HL-60 (cell line): ENCODE results near the gene PIWIL1.

Source experiments
- DNase-seq, 2 experiments: peaks; one replicate each; pipeline ENCODE4 v3.0.0-alpha.2; 2010 to 2020; ENCODE audit warnings: low read depth in 1 of 2, low spot score in 1 of 2
- H3K27ac ChIP-seq: fragments of 250-450 bp; sonication (Bioruptor Pico); replicated peaks from 2 replicates; pipeline ENCODE4 v1.5.1; 2020; ENCODE audit warnings: mild to moderate bottlenecking, moderate library complexity
- H3K27me3 ChIP-seq: fragments of 250-450 bp; sonication (Bioruptor Pico); 2 replicates; pipeline ENCODE4 v1.5.1; 2021; ENCODE audit warnings: mild to moderate bottlenecking, moderate library complexity; ENCODE audit not compliant: insufficient read depth, poor library complexity, severe bottlenecking
- H3K4me3 ChIP-seq: replicated peaks from 2 replicates; pipeline ENCODE4 v1.5.1; 2011; ENCODE audit warnings: mild to moderate bottlenecking, control low read depth, low read length; ENCODE audit not compliant: insufficient read depth
- CTCF ChIP-seq: IDR thresholded peaks from one replicate; pipeline ENCODE4 v1.5.1; 2011; ENCODE audit warnings: low read length, control low read depth, inconsistent platforms; ENCODE audit not compliant: insufficient read depth
- GABPA ChIP-seq: IDR thresholded peaks from 2 replicates; pipeline ENCODE4 v1.6.1; 2012; ENCODE audit warnings: low read depth
- POLR2AphosphoS5 ChIP-seq: IDR thresholded peaks from 2 replicates; pipeline ENCODE4 v1.6.1; 2012; ENCODE audit warnings: low read depth
- REST ChIP-seq: IDR thresholded peaks from 2 replicates; pipeline ENCODE4 v1.6.1; 2012; ENCODE audit warnings: low read depth; ENCODE audit not compliant: insufficient replicate concordance
- SPI1 ChIP-seq: IDR thresholded peaks from 2 replicates; pipeline ENCODE4 v1.6.1; 2012; ENCODE audit warnings: low read depth, mild to moderate bottlenecking, borderline replicate concordance

PIWIL1 gene

GRCh38 chr12:130338794-130339601 is 1.3 kb downstream of the PIWIL1 start:
- no peak for DNase-seq
- Histone ChIP-seq H3K4me3 (no peak overlapping the region), H3K27me3 (peaks cover 5% of the 10 kb centered on the region), H3K27ac (no peak overlapping the region)
- TF ChIP-seq REST = no peak
- no peak for TF ChIP-seq SPI1
- TF ChIP-seq POLR2AphosphoS5 = no peak
- TF ChIP-seq GABPA = no peak
- TF ChIP-seq CTCF = no peak

- Histone ChIP-seq H3K27me3 (peaks cover 5% of the 10 kb centered on the region), H3K27ac (no peak overlapping the region), H3K4me3 (no peak overlapping the region)
- DNase-seq = no peak
- no peak for TF ChIP-seq REST
- TF ChIP-seq GABPA = no peak
- TF ChIP-seq SPI1 = no peak
- TF ChIP-seq POLR2AphosphoS5 = no peak
- no peak for TF ChIP-seq CTCF
Measured at GRCh38 chr12:130339951-130340350, 2.3 kb downstream of the PIWIL1 start.

- no peak for DNase-seq
- no peak overlapping the region for H3K4me3 ChIP-seq
- no peak for TF ChIP-seq POLR2AphosphoS5
- no peak for TF ChIP-seq REST
- TF ChIP-seq CTCF = no peak
- TF ChIP-seq SPI1 = no peak
- TF ChIP-seq GABPA = no peak
- H3K27ac ChIP-seq = no peak overlapping the region
- H3K27me3 ChIP-seq = peaks cover 5% of the 10 kb centered on the region
Measured at GRCh38 chr12:130342442-130342841, 4.8 kb downstream of the PIWIL1 start.
